HEK293 (cell line): ENCODE data around the gene ISM2.
A peak's percentile ranks its signal among the peaks of the same experiment; 100 is the strongest.

ENCODE experiments used
- AEBP2 ChIP-seq: fragments of 450-650 bp; formaldehyde crosslinking; IDR thresholded peaks from 2 replicates; pipeline ENCODE4 v1.5.1; 2016; ENCODE audit warnings: missing biosample characterization, missing genetic modification characterization, borderline replicate concordance
- EGR2 ChIP-seq: fragments of 450-650 bp; formaldehyde crosslinking; IDR thresholded peaks from 2 replicates; pipeline ENCODE4 v1.5.1; 2016; ENCODE audit warnings: low read depth, missing biosample characterization, missing genetic modification characterization
- FEZF1 ChIP-seq: fragments of 450-650 bp; formaldehyde crosslinking; IDR thresholded peaks from 2 replicates; pipeline ENCODE4 v1.5.1; 2016; ENCODE audit warnings: missing biosample characterization, missing genetic modification characterization
- HOXD13 ChIP-seq: sonication (generic); formaldehyde crosslinking; IDR thresholded peaks from 2 replicates; pipeline ENCODE4 v1.8.0; 2022; ENCODE audit warnings: missing genetic modification reagents, borderline replicate concordance
- INSM2 ChIP-seq: fragments of 450-650 bp; formaldehyde crosslinking; IDR thresholded peaks from 2 replicates; pipeline ENCODE4 v1.5.1; 2016; ENCODE audit warnings: missing biosample characterization, missing genetic modification characterization
- PATZ1 ChIP-seq: fragments of 450-650 bp; formaldehyde crosslinking; IDR thresholded peaks from 2 replicates; pipeline ENCODE4 v1.5.1; 2016; ENCODE audit warnings: missing biosample characterization, missing genetic modification characterization
- RBAK ChIP-seq: fragments of 450-650 bp; formaldehyde crosslinking; IDR thresholded peaks from 2 replicates; pipeline ENCODE4 v1.5.1; 2016; ENCODE audit warnings: missing biosample characterization, missing genetic modification characterization
- REPIN1 ChIP-seq: fragments of 450-650 bp; formaldehyde crosslinking; IDR thresholded peaks from 2 replicates; pipeline ENCODE4 v1.5.1; 2017; ENCODE audit warnings: missing biosample characterization, missing genetic modification characterization, low read depth
- TRIM28 ChIP-seq: IDR thresholded peaks from 2 replicates; pipeline ENCODE4 v1.6.1; 2011; ENCODE audit warnings: low read length, control low read depth, borderline replicate concordance
- ZBTB11 ChIP-seq: fragments of 450-650 bp; formaldehyde crosslinking; conservative IDR thresholded peaks from 2 replicates; pipeline ENCODE4 v1.5.1; 2016; ENCODE audit warnings: low read depth, missing biosample characterization, missing genetic modification characterization
- ZFHX2 ChIP-seq: fragments of 450-650 bp; formaldehyde crosslinking; conservative IDR thresholded peaks from 2 replicates; pipeline ENCODE4 v1.5.1; 2016; ENCODE audit warnings: missing biosample characterization, missing genetic modification characterization
- ZNF138 ChIP-seq: fragments of 450-650 bp; formaldehyde crosslinking; IDR thresholded peaks from 2 replicates; pipeline ENCODE4 v1.5.1; 2016; ENCODE audit warnings: missing biosample characterization, missing genetic modification characterization, borderline replicate concordance
- ZNF16 ChIP-seq: fragments of 450-650 bp; formaldehyde crosslinking; IDR thresholded peaks from 2 replicates; pipeline ENCODE4 v1.5.1; 2016; ENCODE audit warnings: low read depth, missing biosample characterization, missing genetic modification characterization
- ZNF174 ChIP-seq: fragments of 450-650 bp; formaldehyde crosslinking; IDR thresholded peaks from 2 replicates; pipeline ENCODE4 v1.5.0; 2017; ENCODE audit warnings: missing biosample characterization, mild to moderate bottlenecking, missing genetic modification characterization
- ZNF175 ChIP-seq: fragments of 450-650 bp; formaldehyde crosslinking; IDR thresholded peaks from 2 replicates; pipeline ENCODE4 v1.5.1; 2016; ENCODE audit warnings: missing biosample characterization, missing genetic modification characterization
- ZNF19 ChIP-seq: fragments of 450-650 bp; formaldehyde crosslinking; IDR thresholded peaks from 2 replicates; pipeline ENCODE4; 2016; ENCODE audit warnings: missing biosample characterization, missing genetic modification characterization, low read depth
- ZNF2 ChIP-seq: fragments of 450-650 bp; formaldehyde crosslinking; IDR thresholded peaks from 2 replicates; pipeline ENCODE4 v1.5.1; 2016; ENCODE audit warnings: missing biosample characterization, missing genetic modification characterization
- ZNF202 ChIP-seq: fragments of 450-650 bp; formaldehyde crosslinking; IDR thresholded peaks from 2 replicates; pipeline ENCODE4 v1.5.1; 2016; ENCODE audit warnings: missing biosample characterization, missing genetic modification characterization, borderline replicate concordance
- ZNF292 ChIP-seq: fragments of 450-650 bp; formaldehyde crosslinking; IDR thresholded peaks from 2 replicates; pipeline ENCODE4 v1.5.1; 2016; ENCODE audit warnings: low read depth, missing biosample characterization, missing genetic modification characterization, borderline replicate concordance
- ZNF362 ChIP-seq: fragments of 450-650 bp; formaldehyde crosslinking; IDR thresholded peaks from 2 replicates; pipeline ENCODE4 v1.5.1; 2016; ENCODE audit warnings: missing biosample characterization, missing genetic modification characterization
- ZNF398 ChIP-seq: fragments of 450-650 bp; formaldehyde crosslinking; IDR thresholded peaks from 2 replicates; pipeline ENCODE4 v1.5.1; 2017; ENCODE audit warnings: missing biosample characterization, missing genetic modification characterization
- ZNF529 ChIP-seq: fragments of 450-650 bp; formaldehyde crosslinking; IDR thresholded peaks from 2 replicates; pipeline ENCODE4 v1.5.1; 2017; ENCODE audit warnings: missing genetic modification characterization, missing biosample characterization; ENCODE audit not compliant: insufficient replicate concordance
- ZNF544 ChIP-seq: fragments of 450-650 bp; formaldehyde crosslinking; IDR thresholded peaks from 2 replicates; pipeline ENCODE4 v1.5.0; 2017; ENCODE audit warnings: missing biosample characterization, missing genetic modification characterization
- ZNF548 ChIP-seq: fragments of 450-650 bp; formaldehyde crosslinking; IDR thresholded peaks from 2 replicates; pipeline ENCODE4 v1.5.1; 2016; ENCODE audit warnings: missing biosample characterization, missing genetic modification characterization
- ZNF558 ChIP-seq: fragments of 450-650 bp; formaldehyde crosslinking; IDR thresholded peaks from 2 replicates; pipeline ENCODE4 v1.5.1; 2016; ENCODE audit warnings: missing biosample characterization, missing genetic modification characterization
- ZNF623 ChIP-seq: fragments of 450-650 bp; formaldehyde crosslinking; IDR thresholded peaks from 2 replicates; pipeline ENCODE4 v1.5.1; 2016; ENCODE audit warnings: missing biosample characterization, missing genetic modification characterization
- ZNF677 ChIP-seq: fragments of 450-650 bp; IDR thresholded peaks from 2 replicates; pipeline ENCODE4 v1.5.0; 2018; ENCODE audit warnings: missing biosample characterization, mild to moderate bottlenecking, missing genetic modification characterization, moderate library complexity
- ZNF707 ChIP-seq: fragments of 450-650 bp; formaldehyde crosslinking; IDR thresholded peaks from 2 replicates; pipeline ENCODE4 v1.5.1; 2016; ENCODE audit warnings: missing biosample characterization, missing genetic modification characterization
- ZNF785 ChIP-seq: fragments of 450-650 bp; formaldehyde crosslinking; IDR thresholded peaks from 2 replicates; pipeline ENCODE4 v1.5.1; 2016; ENCODE audit warnings: missing biosample characterization, missing genetic modification characterization

Gene ISM2

GRCh38 chr14:77457522-77458248 is 40.9 kb downstream of the ISM2 start, which contains the start of the genes AHSA1 and VIPAS39 (continued):
- peak; percentile 100 for TF ChIP-seq HOXD13 (CRISPR knock-in tag)
- TF ChIP-seq ZNF19 (tag by site-specific recombination) = no peak
- no peak for TF ChIP-seq ZNF362 (tag by site-specific recombination)
- TF ChIP-seq ZNF202 (tag by site-specific recombination) = no peak
- no peak for TF ChIP-seq ZNF292 (tag by site-specific recombination)
- peak; percentile 47 for TF ChIP-seq ZNF398 (tag by site-specific recombination)
- no peak for TF ChIP-seq ZNF677 (tag by site-specific recombination)
- TF ChIP-seq ZNF2 = no peak
- no peak for TF ChIP-seq INSM2 (tag by site-specific recombination)
- no peak for TF ChIP-seq ZNF174
- peak; percentile 37; the same call in 1 of the 2 replicates for TF ChIP-seq PATZ1 (tag by site-specific recombination)
- TF ChIP-seq ZNF548 (tag by site-specific recombination) = no peak
- peak; percentile 18 for TF ChIP-seq EGR2 (tag by site-specific recombination)
- TF ChIP-seq REPIN1 = no peak
- no peak for TF ChIP-seq ZNF623 (tag by site-specific recombination)
- no peak for TF ChIP-seq RBAK (tag by site-specific recombination)
- TF ChIP-seq AEBP2 = no peak
- TF ChIP-seq FEZF1 (tag by site-specific recombination) = no peak
- peak; percentile 64 for TF ChIP-seq ZFHX2 (tag by site-specific recombination)
- TF ChIP-seq ZBTB11 (tag by site-specific recombination) = peak; percentile 97
- no peak for TF ChIP-seq ZNF16
- no peak for TF ChIP-seq ZNF138 (tag by site-specific recombination)
- TF ChIP-seq TRIM28 = peak; percentile 66
- no peak for TF ChIP-seq ZNF175 (tag by site-specific recombination)
- TF ChIP-seq ZNF785 (tag by site-specific recombination) = no peak
- TF ChIP-seq ZNF529 (tag by site-specific recombination) = no peak
- TF ChIP-seq ZNF544 = no peak
- no peak for TF ChIP-seq ZNF558 (tag by site-specific recombination)
- no peak for TF ChIP-seq ZNF707 (tag by site-specific recombination)
